Chondrocyte (in vitro differentiated cells): ENCODE data around the gene OR10V1. TPM values are rescaled to one million over a fixed set of nuclear protein-coding genes. Genes with fewer than 3 reads are reported as not detected.
"Not testable (repeated sequence)": the region's sequence is repeated elsewhere in the genome, so short reads cannot be mapped to it uniquely, and the experiment has no call there.

Experiments used
- DNase-seq: peaks from one replicate; pipeline ENCODE4 v3.0.0; 2021; ENCODE audit warnings: mixed read lengths, low spot score
- H3K27ac Mint-ChIP-seq: one replicate; pipeline ENCODE4 v1.8.0; 2021; ENCODE audit warnings: mild to moderate bottlenecking, moderate library complexity, mixed read lengths; ENCODE audit not compliant: unreplicated experiment
- H3K27me3 Mint-ChIP-seq: 2 replicates; pipeline ENCODE4 v1.8.0; 2021; ENCODE audit warnings: low read depth, mixed read lengths
- H3K36me3 Mint-ChIP-seq: 2 replicates; pipeline ENCODE4 v1.8.0; 2021; ENCODE audit warnings: low read depth, mixed read lengths
- H3K4me1 Mint-ChIP-seq: 2 replicates; pipeline ENCODE4 v1.8.0; 2021; ENCODE audit warnings: low read depth, mild to moderate bottlenecking, mixed read lengths
- H3K4me3 Mint-ChIP-seq: one replicate; pipeline ENCODE4 v1.8.0; 2021; ENCODE audit warnings: mild to moderate bottlenecking, moderate library complexity, mixed read lengths; ENCODE audit not compliant: unreplicated experiment
- H3K9me3 Mint-ChIP-seq: 2 replicates; pipeline ENCODE4 v1.8.0; 2021; ENCODE audit warnings: low read depth, mixed read lengths
- CTCF ChIP-seq: fragments of 200-600 bp; sonication (generic); IDR thresholded peaks from 2 replicates; pipeline ENCODE4 v1.5.0; 2021; ENCODE audit warnings: antibody characterized with exemption, mild to moderate bottlenecking, moderate library complexity
- total RNA-seq: library from RNA; stranded (reverse); gene quantifications from 3 replicates; pipeline ENCODE4 v1.2.1, GENCODE V29; 2021

OR10V1 gene
- total RNA-seq, 1 donor from 2014 or later = not detected

GRCh38 chr11:59710136-59710847 is 3.4 kb downstream of the OR10V1 start:
- DNase-seq = no peak
- H3K4me1 Mint-ChIP-seq = no peaks in the 10 kb centered on the region
- H3K4me3 Mint-ChIP-seq = no peak overlapping the region
- H3K27ac Mint-ChIP-seq = no peak overlapping the region
- TF ChIP-seq CTCF = no peak
- H3K27me3 Mint-ChIP-seq = peaks cover 12% of the 10 kb centered on the region
- H3K9me3 Mint-ChIP-seq = no peaks in the 10 kb centered on the region
- H3K36me3 Mint-ChIP-seq = no peaks in the 10 kb centered on the region

- Mint-ChIP-seq H3K27me3 (peaks cover 9% of the 10 kb centered on the region), H3K9me3 (no peaks in the 10 kb centered on the region), H3K27ac (no peak overlapping the region), H3K4me3 (no peak overlapping the region), H3K4me1 (no peaks in the 10 kb centered on the region), H3K36me3 (no peaks in the 10 kb centered on the region)
- DNase-seq = no peak
- TF ChIP-seq CTCF = no peak
Observed at GRCh38 chr11:59708537-59708936, 5.1 kb downstream of the OR10V1 start.

- H3K36me3 Mint-ChIP-seq = no peaks in the 10 kb centered on the region
- no peak for DNase-seq
- H3K27ac Mint-ChIP-seq = no peak overlapping the region
- H3K9me3 Mint-ChIP-seq = no peaks in the 10 kb centered on the region
- H3K4me3 Mint-ChIP-seq = no peak overlapping the region
- peaks cover 4% of the 10 kb centered on the region for H3K27me3 Mint-ChIP-seq
- H3K4me1 Mint-ChIP-seq = no peaks in the 10 kb centered on the region
- TF ChIP-seq CTCF = no peak
Observed at GRCh38 chr11:59707371-59707770, 6.3 kb downstream of the OR10V1 start.

GRCh38 chr11:59706518-59707285 is 6.9 kb downstream of the OR10V1 start:
- H3K27me3 Mint-ChIP-seq = peaks cover 4% of the 10 kb centered on the region
- no peak overlapping the region for H3K27ac Mint-ChIP-seq
- no peaks in the 10 kb centered on the region for H3K36me3 Mint-ChIP-seq
- DNase-seq = no peak
- H3K4me3 Mint-ChIP-seq = no peak overlapping the region
- no peaks in the 10 kb centered on the region for H3K9me3 Mint-ChIP-seq
- no peak for TF ChIP-seq CTCF
- H3K4me1 Mint-ChIP-seq = no peaks in the 10 kb centered on the region

- peaks cover 4% of the 10 kb centered on the region for H3K27me3 Mint-ChIP-seq
- no peak for TF ChIP-seq CTCF
- H3K9me3 Mint-ChIP-seq = no peaks in the 10 kb centered on the region
- no peaks in the 10 kb centered on the region for H3K4me1 Mint-ChIP-seq
- no peak overlapping the region for H3K4me3 Mint-ChIP-seq
- no peak overlapping the region for H3K27ac Mint-ChIP-seq
- no peaks in the 10 kb centered on the region for H3K36me3 Mint-ChIP-seq
- no peak for DNase-seq
Observed at GRCh38 chr11:59705294-59705693, 8.4 kb downstream of the OR10V1 start.

- not testable (repeated sequence) for H3K36me3 Mint-ChIP-seq, H3K4me1 Mint-ChIP-seq, DNase-seq, H3K27ac Mint-ChIP-seq, H3K9me3 Mint-ChIP-seq, H3K27me3 Mint-ChIP-seq, H3K4me3 Mint-ChIP-seq
Observed at GRCh38 chr11:59703515-59703914, 10.1 kb downstream of the OR10V1 start.

GRCh38 chr11:59700157-59700556 is 13.5 kb downstream of the OR10V1 start:
- not testable (repeated sequence) for H3K36me3 Mint-ChIP-seq, H3K9me3 Mint-ChIP-seq, H3K4me3 Mint-ChIP-seq, H3K27ac Mint-ChIP-seq, DNase-seq, H3K4me1 Mint-ChIP-seq
- H3K27me3 Mint-ChIP-seq = peaks cover 20% of the 10 kb centered on the region
